GF-D8 (cell line): ENCODE data around the gene CLTC.

Experiments
- DNase-seq: peaks from one replicate; lab custom pipeline; 2025; lab: John Stamatoyannopoulos, UW

Gene CLTC

GRCh38 chr17:59684967-59685366, 65.3 kb downstream of the CLTC start:
- no peak for DNase-seq

GRCh38 chr17:59688008-59688407, 68.3 kb downstream of the CLTC start:
- DNase-seq = no peak

GRCh38 chr17:59688496-59688895, 68.8 kb downstream of the CLTC start:
- no peak for DNase-seq

- DNase-seq = no peak
Observed at GRCh38 chr17:59693582-59693981, 73.9 kb downstream of the CLTC start.

GRCh38 chr17:59694344-59694743, 74.6 kb downstream of the CLTC start:
- no peak for DNase-seq

- no peak for DNase-seq
Observed at GRCh38 chr17:59695945-59696681, 76.4 kb downstream of the CLTC start.

- DNase-seq = no peak
Observed at GRCh38 chr17:59696682-59697277, 77.1 kb downstream of the CLTC start.

- DNase-seq = no peak
Observed at GRCh38 chr17:59698143-59698542, 78.4 kb downstream of the CLTC start.

GRCh38 chr17:59699218-59699617, 79.5 kb downstream of the CLTC start:
- DNase-seq = no peak

GRCh38 chr17:59699786-59700185, 80.1 kb downstream of the CLTC start:
- no peak for DNase-seq

GRCh38 chr17:59702304-59702703, 82.6 kb downstream of the CLTC start:
- no peak for DNase-seq

GRCh38 chr17:59707149-59707970, 87.7 kb downstream of the CLTC start, which contains the start of the genes PTRH2 and VMP1:
TSS of gene PTRH2 (minus strand) at chr17:59707430. CDS start at chr17:59697978, 9,452 bp downstream.
TSS of gene VMP1 (plus strand) at chr17:59707654. CDS start at chr17:59731447, 23,793 bp downstream.
- DNase-seq = peak; percentile 98

- DNase-seq = no peak
Observed at GRCh38 chr17:59707971-59708430, 88.3 kb downstream of the CLTC start.

GRCh38 chr17:59711936-59712335, 92.2 kb downstream of the CLTC start:
- no peak for DNase-seq

- DNase-seq = peak; percentile 7
Observed at GRCh38 chr17:59712862-59713261, 93.2 kb downstream of the CLTC start.

- DNase-seq = no peak
Observed at GRCh38 chr17:59714255-59714654, 94.6 kb downstream of the CLTC start.

GRCh38 chr17:59716427-59716826, 96.7 kb downstream of the CLTC start:
- no peak for DNase-seq

GRCh38 chr17:59719526-59719925, 99.8 kb downstream of the CLTC start:
- DNase-seq = no peak

- no peak for DNase-seq
Observed at GRCh38 chr17:59722623-59723022, 102.9 kb downstream of the CLTC start.

GRCh38 chr17:59723041-59723440, 103.3 kb downstream of the CLTC start:
- DNase-seq = no peak

- no peak for DNase-seq
Observed at GRCh38 chr17:59723607-59724006, 103.9 kb downstream of the CLTC start.

- DNase-seq = peak; percentile 77
Observed at GRCh38 chr17:59725691-59726090, 106.0 kb downstream of the CLTC start.
